ENCODE measurements around the gene VIT. TPM values are rescaled to one million over a fixed set of nuclear protein-coding genes. Genes with fewer than 3 reads are reported as not detected.

VIT gene
- total RNA-seq, 6 experiments from 2014 or later: not detected

DNA sequence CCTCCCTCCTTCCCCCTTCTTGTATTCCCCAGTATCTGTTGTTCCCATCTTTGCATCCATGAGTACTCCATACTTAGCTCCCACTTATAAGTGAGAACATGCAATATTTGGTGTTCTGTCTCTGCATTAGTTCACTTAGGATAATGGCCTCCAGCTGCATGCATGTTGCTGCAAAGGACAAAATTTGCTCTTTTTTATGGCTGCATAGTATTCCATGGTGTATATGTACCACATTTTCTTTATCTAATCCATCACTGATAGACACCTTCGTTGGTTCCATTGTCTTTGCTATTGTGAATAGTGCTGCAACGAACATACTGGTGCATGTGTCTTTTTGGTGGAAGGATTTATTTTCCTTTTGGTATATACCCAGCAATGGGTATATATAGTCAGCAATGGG lies 47.4 kb downstream of the VIT start:
- H3K27ac ChIP-seq: no peak overlapping the region
- WGBS (ENCODE audit: insufficient coverage, low coverage, low lambda C conversion rate, missing lambda C conversion rate): 61% methylated on average over 2 of the region's 2 CpGs
- TF ChIP-seq POLR2A (IDR thresholded peaks at IDR 0.05) (no peak), CTCF (IDR thresholded peaks at IDR 0.05) (no peak)
- no peaks in the 10 kb centered on the region for H3K27me3 ChIP-seq
- no peak overlapping the region for H3K4me3 ChIP-seq
- ATAC-seq (no peak), DNase-seq (no peak)
- H3K36me3 ChIP-seq: no peaks in the 10 kb centered on the region
- intact Hi-C loops (cut with DNase I): no loop called here
- H3K4me1 ChIP-seq: no peaks in the 10 kb centered on the region
- no peaks in the 10 kb centered on the region for H3K9me3 ChIP-seq

DNA sequence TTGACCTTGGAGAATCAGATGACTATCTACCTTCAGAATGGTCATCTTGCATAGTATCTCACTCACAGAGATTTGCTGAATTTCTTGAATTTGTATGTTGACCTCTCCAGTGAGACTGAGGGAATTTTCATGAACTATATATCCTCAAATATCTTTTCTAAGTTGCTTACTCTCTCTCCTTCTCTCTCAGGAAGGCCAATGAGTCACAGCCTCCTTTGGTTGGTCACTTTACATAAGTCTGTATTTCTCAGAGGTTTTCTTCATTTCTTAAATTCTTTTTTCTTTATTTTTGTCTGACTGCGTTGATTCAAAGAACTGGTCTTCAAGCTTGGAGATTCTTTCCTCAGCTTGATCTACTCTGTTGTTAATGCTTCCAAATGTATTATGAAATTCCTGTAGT lies 51.7 kb downstream of the VIT start:
- H3K27ac ChIP-seq: no peak overlapping the region
- no peaks in the 10 kb centered on the region for H3K9me3 ChIP-seq
- 63% methylated on average over 1 of the region's 1 CpG for WGBS (ENCODE audit: insufficient coverage, low coverage, low lambda C conversion rate, missing lambda C conversion rate)
- H3K27me3 ChIP-seq: no peaks in the 10 kb centered on the region
- no peaks in the 10 kb centered on the region for H3K4me1 ChIP-seq
- H3K4me3 ChIP-seq: no peak overlapping the region
- ATAC-seq (no peak), DNase-seq (no peak)
- TF ChIP-seq POLR2A (IDR thresholded peaks at IDR 0.05) (no peak), CTCF (IDR thresholded peaks at IDR 0.05) (no peak)
- no peaks in the 10 kb centered on the region for H3K36me3 ChIP-seq
- intact Hi-C loops (cut with DNase I): no loop called here

GRCh38 chr2:36750101-36750500 lies 53.6 kb downstream of the VIT start:
- Histone ChIP-seq H3K9me3 (no peaks in the 10 kb centered on the region), H3K27me3 (no peaks in the 10 kb centered on the region), H3K4me1 (no peaks in the 10 kb centered on the region), H3K4me3 (no peak overlapping the region), H3K36me3 (no peaks in the 10 kb centered on the region), H3K27ac (no peak overlapping the region)
- ATAC-seq: no peak
- intact Hi-C loops (cut with DNase I): no loop called here
- WGBS (ENCODE audit: insufficient coverage, low coverage, low lambda C conversion rate, missing lambda C conversion rate): 64% methylated on average over 5 of the region's 5 CpGs
- TF ChIP-seq CTCF (IDR thresholded peaks at IDR 0.05) (no peak), POLR2A (IDR thresholded peaks at IDR 0.05) (no peak)
- DNase-seq: no peak

- Histone ChIP-seq H3K9me3 (no peaks in the 10 kb centered on the region), H3K4me3 (no peak overlapping the region), H3K27ac (no peak overlapping the region), H3K27me3 (no peaks in the 10 kb centered on the region), H3K4me1 (no peaks in the 10 kb centered on the region), H3K36me3 (no peaks in the 10 kb centered on the region)
- TF ChIP-seq POLR2A (IDR thresholded peaks at IDR 0.05) (no peak), CTCF (IDR thresholded peaks at IDR 0.05) (no peak)
- intact Hi-C loops (cut with DNase I): no loop called here
- WGBS (ENCODE audit: insufficient coverage, low coverage, low lambda C conversion rate, missing lambda C conversion rate): 34% methylated on average over 5 of the region's 5 CpGs
- no peak for DNase-seq
- ATAC-seq: no peak
These were observed 57.3 kb downstream of the VIT start for GRCh38 chr2:36753706-36754221.

- intact Hi-C loops (cut with DNase I): no loop called here
- no peaks in the 10 kb centered on the region for H3K9me3 ChIP-seq
- no peaks in the 10 kb centered on the region for H3K36me3 ChIP-seq
- no peak overlapping the region for H3K4me3 ChIP-seq
- no peaks in the 10 kb centered on the region for H3K27me3 ChIP-seq
- WGBS (ENCODE audit: insufficient coverage, low coverage, low lambda C conversion rate, missing lambda C conversion rate): 36% methylated on average over 3 of the region's 3 CpGs
- no peaks in the 10 kb centered on the region for H3K4me1 ChIP-seq
- ATAC-seq (no peak), DNase-seq (no peak)
- H3K27ac ChIP-seq: no peak overlapping the region
- TF ChIP-seq POLR2A (IDR thresholded peaks at IDR 0.05) (no peak), CTCF (IDR thresholded peaks at IDR 0.05) (no peak)
These were observed 58.1 kb downstream of the VIT start for GRCh38 chr2:36754578-36754977.
